ENCODE data around the gene TNS2.
A peak's percentile ranks its signal among the peaks of the same experiment; 100 is the strongest.

The TNS2 gene

DNA sequence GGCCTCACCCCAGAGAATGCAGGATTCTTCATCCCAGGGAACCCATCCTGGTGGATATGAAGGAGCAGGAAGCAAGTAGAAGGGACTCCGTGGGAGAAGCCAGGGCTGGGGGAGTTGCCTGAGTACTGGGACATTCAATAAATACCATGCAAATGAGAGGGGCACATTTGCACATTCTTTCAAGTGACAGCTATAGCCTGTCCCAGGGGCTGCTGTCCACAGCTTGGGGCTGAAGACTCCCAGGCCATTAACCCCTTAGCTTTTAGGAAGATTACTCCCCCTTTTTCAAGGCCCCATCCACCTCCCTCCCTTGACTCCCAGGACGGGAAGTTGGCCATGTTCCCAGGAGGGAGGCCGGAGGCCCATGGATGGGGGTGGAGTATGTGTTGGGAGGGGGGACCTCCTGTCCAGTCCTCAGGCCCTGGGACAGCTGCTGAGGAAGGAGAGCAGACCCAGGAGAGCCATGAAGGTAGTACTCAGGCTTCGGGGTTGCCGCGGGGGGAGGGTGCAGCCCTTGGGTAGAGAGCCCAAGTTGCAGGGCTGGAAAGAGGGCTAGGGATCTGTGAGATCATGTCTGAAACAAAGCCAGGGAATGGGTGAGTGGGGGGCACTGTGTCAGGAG is 974 bp upstream of the TNS2 start (continued):
- TF ChIP-seq, protein P1, sequence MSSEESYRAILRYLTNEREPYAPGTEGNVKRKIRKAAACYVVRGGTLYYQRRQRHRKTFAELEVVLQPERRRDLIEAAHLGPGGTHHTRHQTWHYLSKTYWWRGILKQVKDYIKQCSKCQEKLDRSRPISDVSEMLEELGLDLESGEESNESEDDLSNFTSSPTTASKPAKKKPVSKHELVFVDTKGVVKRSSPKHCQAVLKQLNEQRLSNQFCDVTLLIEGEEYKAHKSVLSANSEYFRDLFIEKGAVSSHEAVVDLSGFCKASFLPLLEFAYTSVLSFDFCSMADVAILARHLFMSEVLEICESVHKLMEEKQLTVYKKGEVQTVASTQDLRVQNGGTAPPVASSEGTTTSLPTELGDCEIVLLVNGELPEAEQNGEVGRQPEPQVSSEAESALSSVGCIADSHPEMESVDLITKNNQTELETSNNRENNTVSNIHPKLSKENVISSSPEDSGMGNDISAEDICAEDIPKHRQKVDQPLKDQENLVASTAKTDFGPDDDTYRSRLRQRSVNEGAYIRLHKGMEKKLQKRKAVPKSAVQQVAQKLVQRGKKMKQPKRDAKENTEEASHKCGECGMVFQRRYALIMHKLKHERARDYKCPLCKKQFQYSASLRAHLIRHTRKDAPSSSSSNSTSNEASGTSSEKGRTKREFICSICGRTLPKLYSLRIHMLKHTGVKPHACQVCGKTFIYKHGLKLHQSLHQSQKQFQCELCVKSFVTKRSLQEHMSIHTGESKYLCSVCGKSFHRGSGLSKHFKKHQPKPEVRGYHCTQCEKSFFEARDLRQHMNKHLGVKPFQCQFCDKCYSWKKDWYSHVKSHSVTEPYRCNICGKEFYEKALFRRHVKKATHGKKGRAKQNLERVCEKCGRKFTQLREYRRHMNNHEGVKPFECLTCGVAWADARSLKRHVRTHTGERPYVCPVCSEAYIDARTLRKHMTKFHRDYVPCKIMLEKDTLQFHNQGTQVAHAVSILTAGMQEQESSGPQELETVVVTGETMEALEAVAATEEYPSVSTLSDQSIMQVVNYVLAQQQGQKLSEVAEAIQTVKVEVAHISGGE (tag by site-specific recombination; conservative IDR thresholded peaks at IDR 0.05; ENCODE audit: low read depth) = no peak; the same call in none of the 2 replicates
- TF ChIP-seq, protein P2, sequence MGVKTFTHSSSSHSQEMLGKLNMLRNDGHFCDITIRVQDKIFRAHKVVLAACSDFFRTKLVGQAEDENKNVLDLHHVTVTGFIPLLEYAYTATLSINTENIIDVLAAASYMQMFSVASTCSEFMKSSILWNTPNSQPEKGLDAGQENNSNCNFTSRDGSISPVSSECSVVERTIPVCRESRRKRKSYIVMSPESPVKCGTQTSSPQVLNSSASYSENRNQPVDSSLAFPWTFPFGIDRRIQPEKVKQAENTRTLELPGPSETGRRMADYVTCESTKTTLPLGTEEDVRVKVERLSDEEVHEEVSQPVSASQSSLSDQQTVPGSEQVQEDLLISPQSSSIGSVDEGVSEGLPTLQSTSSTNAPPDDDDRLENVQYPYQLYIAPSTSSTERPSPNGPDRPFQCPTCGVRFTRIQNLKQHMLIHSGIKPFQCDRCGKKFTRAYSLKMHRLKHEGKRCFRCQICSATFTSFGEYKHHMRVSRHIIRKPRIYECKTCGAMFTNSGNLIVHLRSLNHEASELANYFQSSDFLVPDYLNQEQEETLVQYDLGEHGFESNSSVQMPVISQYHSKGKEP (tag by site-specific recombination; IDR thresholded peaks at IDR 0.05) = 0 out of 2 replicates have a peak, but pooled peaks have one; percentile 8
- TF ChIP-seq BCL11B (tag by site-specific recombination; IDR thresholded peaks at IDR 0.05; ENCODE audit: low read depth) = no peak
- TF ChIP-seq, protein P3, sequence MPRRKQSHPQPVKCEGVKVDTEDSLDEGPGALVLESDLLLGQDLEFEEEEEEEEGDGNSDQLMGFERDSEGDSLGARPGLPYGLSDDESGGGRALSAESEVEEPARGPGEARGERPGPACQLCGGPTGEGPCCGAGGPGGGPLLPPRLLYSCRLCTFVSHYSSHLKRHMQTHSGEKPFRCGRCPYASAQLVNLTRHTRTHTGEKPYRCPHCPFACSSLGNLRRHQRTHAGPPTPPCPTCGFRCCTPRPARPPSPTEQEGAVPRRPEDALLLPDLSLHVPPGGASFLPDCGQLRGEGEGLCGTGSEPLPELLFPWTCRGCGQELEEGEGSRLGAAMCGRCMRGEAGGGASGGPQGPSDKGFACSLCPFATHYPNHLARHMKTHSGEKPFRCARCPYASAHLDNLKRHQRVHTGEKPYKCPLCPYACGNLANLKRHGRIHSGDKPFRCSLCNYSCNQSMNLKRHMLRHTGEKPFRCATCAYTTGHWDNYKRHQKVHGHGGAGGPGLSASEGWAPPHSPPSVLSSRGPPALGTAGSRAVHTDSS (tag by site-specific recombination; IDR thresholded peaks at IDR 0.05) = no peak
- TF ChIP-seq REST (tag by site-specific recombination; IDR thresholded peaks at IDR 0.05) = peak; percentile 93
- TF ChIP-seq ZNF747 (tag by site-specific recombination; IDR thresholded peaks at IDR 0.05) = no peak
- no peak for TF ChIP-seq ZNF214 (tag by site-specific recombination; IDR thresholded peaks at IDR 0.05; ENCODE audit: borderline replicate concordance)
- no peak for TF ChIP-seq ZBTB7A (tag by site-specific recombination; IDR thresholded peaks at IDR 0.05; ENCODE audit: low read depth)
- no peak for TF ChIP-seq ZNF362 (tag by site-specific recombination; IDR thresholded peaks at IDR 0.05)
- no peak for TF ChIP-seq ZNF521 (tag by site-specific recombination; IDR thresholded peaks at IDR 0.05)
- no peak for TF ChIP-seq KLF17 (tag by site-specific recombination; IDR thresholded peaks at IDR 0.05)
- no peak for TF ChIP-seq ZNF16 (tag by site-specific recombination; IDR thresholded peaks at IDR 0.05; ENCODE audit: low read depth)
- TF ChIP-seq PATZ1 (tag by site-specific recombination; IDR thresholded peaks at IDR 0.05) = peak; percentile 10; the same call in 1 of the 2 replicates
- no peak for TF ChIP-seq ZNF140 (tag by site-specific recombination; IDR thresholded peaks at IDR 0.05)
- TF ChIP-seq ZNF707 (tag by site-specific recombination; IDR thresholded peaks at IDR 0.05) = no peak
- no peak for TF ChIP-seq ZNF48 (tag by site-specific recombination; IDR thresholded peaks at IDR 0.05)
- TF ChIP-seq ZNF488 (tag by site-specific recombination; IDR thresholded peaks at IDR 0.05) = no peak
- no peak for TF ChIP-seq ZNF311 (tag by site-specific recombination; IDR thresholded peaks at IDR 0.05; ENCODE audit: borderline replicate concordance)
- no peak for TF ChIP-seq GFI1B (tag by site-specific recombination; IDR thresholded peaks at IDR 0.05)
- TF ChIP-seq ZNF341 (tag by site-specific recombination; IDR thresholded peaks at IDR 0.05; ENCODE audit: low read depth) = 0 out of 2 replicates have a peak, but pooled peaks have one; percentile 7
- no peak for TF ChIP-seq ZNF19 (tag by site-specific recombination; IDR thresholded peaks at IDR 0.05; ENCODE audit: low read depth)
- no peak for TF ChIP-seq YY2 (tag by site-specific recombination; IDR thresholded peaks at IDR 0.05)
- TF ChIP-seq ZBTB8A (tag by site-specific recombination; IDR thresholded peaks at IDR 0.05) = peak; percentile 65
- no peak for TF ChIP-seq ZNF133 (tag by site-specific recombination; IDR thresholded peaks at IDR 0.05)
